T47D (cell line): ENCODE measurements around the gene CLOCK.
"Not testable (repeated sequence)": the region's sequence is repeated elsewhere in the genome, so short reads cannot be mapped to it uniquely, and the experiment has no call there.

Source experiments
- DNase-seq, 2 experiments: peaks; one replicate each; pipeline versions ENCODE4 v3.0.0 to v3.0.0-alpha.2; 2011 to 2012; ENCODE audit warnings: low read depth in 1 of 2, low spot score in 1 of 2
- JUND ChIP-seq: IDR thresholded peaks from 2 replicates; pipeline ENCODE4 v1.6.1; 2012; ENCODE audit warnings: low read depth
- in situ Hi-C: cut with HindIII; loops from 2 replicates; pipeline ENCODE4 v1.10.0; 2016; ENCODE audit warnings: low sequenced_read_pairs, low pct_unique_long_range_greater_than_20kb

Gene CLOCK, protein sequence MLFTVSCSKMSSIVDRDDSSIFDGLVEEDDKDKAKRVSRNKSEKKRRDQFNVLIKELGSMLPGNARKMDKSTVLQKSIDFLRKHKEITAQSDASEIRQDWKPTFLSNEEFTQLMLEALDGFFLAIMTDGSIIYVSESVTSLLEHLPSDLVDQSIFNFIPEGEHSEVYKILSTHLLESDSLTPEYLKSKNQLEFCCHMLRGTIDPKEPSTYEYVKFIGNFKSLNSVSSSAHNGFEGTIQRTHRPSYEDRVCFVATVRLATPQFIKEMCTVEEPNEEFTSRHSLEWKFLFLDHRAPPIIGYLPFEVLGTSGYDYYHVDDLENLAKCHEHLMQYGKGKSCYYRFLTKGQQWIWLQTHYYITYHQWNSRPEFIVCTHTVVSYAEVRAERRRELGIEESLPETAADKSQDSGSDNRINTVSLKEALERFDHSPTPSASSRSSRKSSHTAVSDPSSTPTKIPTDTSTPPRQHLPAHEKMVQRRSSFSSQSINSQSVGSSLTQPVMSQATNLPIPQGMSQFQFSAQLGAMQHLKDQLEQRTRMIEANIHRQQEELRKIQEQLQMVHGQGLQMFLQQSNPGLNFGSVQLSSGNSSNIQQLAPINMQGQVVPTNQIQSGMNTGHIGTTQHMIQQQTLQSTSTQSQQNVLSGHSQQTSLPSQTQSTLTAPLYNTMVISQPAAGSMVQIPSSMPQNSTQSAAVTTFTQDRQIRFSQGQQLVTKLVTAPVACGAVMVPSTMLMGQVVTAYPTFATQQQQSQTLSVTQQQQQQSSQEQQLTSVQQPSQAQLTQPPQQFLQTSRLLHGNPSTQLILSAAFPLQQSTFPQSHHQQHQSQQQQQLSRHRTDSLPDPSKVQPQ

DNA sequence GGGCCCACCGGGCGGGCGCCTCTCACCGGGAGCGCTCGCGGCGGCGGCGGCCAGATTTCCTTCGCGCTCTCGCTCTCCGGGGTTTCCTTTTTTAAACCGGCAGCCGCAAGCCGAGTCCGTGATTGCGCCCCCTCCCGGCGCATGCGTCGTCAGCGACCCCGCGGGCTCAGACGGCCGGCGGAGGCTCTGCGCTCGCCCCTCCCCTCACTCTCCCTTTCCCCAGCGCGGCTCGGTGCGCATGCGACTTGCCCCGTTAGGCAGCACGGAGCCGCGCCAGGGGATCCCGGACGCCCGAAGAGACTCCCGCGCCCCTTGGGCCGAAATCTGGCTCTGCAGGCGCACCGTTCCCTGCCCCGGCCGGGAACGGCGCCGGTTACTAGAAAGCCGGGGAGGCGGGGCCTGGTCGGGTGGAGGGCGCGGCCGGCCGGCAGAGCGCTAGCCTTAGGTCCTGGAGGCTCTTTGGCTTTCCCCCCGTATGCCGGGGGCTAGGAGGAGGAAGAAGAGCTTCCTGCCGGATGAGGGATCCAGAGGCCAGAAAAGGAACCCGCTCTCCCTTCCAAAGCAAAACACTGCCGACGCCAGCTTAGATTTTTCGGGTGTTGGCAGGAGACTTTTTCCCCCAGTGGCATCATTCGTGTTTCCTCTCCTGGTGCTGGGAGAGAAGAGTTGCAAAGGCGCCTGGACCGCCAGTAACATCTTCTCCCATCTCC lies at the start of gene CLOCK:
Gene CLOCK, minus strand, starts transcription at position 154 of the 710 bp plus-strand sequence. CDS start 64,124 bp downstream, outside the sequence.
- peak; percentile 62 to 81 for DNase-seq
- in situ Hi-C loops = no loop called here

DNA sequence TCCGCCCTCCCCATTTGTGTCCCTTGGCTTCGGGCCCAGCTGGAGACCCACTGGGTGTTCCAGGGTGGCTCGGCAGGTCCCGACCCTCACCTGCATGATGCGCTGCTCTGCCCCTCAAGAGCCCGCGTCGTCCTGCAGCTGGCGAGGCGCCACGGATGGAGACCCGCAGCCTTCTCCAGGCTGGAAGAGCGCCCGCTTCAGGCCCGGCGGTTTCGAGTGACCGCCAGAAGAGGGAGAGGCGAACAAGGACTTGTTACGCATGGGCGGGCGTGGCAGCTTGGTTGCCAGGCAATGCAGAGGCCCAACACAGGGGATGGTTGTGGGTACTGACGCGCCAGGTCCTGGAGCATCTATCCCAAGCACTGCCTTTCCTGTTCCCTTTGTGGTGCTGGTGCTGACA lies 45.3 kb upstream of the CLOCK start, which contains the start of gene PDCL2:
Gene PDCL2, minus strand, starts transcription at position 232 of the 400 bp plus-strand sequence. Its CDS starts 136 bp downstream, at position 96.
- in situ Hi-C loops = no loop called here
- no peak for DNase-seq
- no peak for TF ChIP-seq JUND

More for the DNA sequence above, at the start of gene CLOCK:
- TF ChIP-seq JUND = no peak

GRCh38 chr4:55588160-55588559 lies 41.5 kb upstream of the CLOCK start:
- in situ Hi-C loops = no loop called here
- no peak for TF ChIP-seq JUND
- no peak for DNase-seq

GRCh38 chr4:55582773-55583172 lies 36.1 kb upstream of the CLOCK start:
- in situ Hi-C loops, DNase-seq: not testable (repeated sequence)

GRCh38 chr4:55578341-55579010 lies 31.8 kb upstream of the CLOCK start:
- in situ Hi-C loops = no loop called here
- DNase-seq = no peak
- no peak for TF ChIP-seq JUND

- in situ Hi-C loops = no loop called here
- no peak for DNase-seq
- no peak for TF ChIP-seq JUND
Measured at GRCh38 chr4:55575513-55575912, 28.8 kb upstream of the CLOCK start.

DNA sequence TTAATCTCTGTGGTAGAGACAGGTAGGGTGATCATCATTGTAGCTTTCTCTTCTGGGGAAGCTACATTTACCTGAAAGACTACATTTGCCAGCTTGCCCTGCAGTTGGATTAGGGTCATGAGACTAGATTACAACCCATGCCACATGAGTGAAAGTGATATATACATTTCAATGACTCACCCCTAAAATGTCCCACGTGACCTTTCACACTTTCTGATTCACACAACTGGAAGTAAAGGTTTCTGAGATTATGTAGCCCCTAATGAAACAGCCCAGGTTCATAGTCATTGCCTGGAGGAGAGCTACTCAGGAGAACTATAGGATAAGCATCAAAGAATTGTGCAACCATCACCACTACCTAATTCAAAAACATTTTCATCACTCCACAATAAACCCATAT lies 27.5 kb upstream of the CLOCK start:
- in situ Hi-C loops = no loop called here
- DNase-seq = no peak
- TF ChIP-seq JUND = no peak

DNA sequence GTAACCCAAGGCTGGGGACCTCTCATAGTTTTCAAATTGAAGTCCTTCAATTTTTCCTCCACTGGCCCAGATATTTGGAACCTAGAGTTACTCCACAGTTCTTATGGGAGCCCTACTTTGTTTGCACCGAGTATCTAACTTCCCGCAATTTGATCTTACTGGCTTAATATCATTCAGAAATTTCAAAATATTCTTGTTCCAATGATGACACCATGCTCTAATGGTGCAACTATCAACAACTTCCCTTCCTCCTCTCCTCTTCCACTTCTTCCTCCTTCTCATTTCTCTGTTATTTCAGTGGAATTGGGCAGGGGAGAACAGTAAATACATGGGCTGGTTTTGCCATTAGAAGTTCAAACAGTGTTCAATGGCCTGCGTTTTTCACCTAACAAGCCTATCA lies 25.1 kb upstream of the CLOCK start:
- DNase-seq = no peak
- in situ Hi-C loops = no loop called here
- no peak for TF ChIP-seq JUND

DNA sequence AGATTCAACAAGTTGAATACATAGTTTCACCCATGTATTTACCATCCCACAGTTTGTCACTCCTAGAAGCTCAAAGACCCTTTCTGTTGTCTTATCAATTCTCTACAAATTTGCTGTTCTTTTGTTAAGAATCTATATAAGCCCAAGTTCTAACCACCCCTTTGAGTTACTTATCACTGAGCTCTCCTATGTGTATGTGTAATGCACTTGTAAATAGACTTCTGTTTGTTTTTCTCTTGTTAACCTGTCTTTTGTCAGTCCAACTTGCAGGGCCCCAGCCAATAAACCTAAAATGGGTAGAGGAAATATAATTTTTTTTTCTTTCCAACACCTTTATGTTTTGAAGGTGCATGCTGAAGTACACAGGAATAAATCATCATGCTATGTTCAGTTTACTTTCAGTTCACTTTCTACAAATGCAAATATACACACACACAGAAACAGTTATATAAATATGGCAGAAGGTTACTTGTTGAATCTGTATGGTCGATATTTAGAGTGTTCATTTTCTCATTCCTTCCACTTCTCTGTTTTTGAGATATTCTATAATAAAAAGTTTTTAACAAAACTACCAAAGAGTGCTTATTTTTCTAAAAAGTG lies 22.3 kb upstream of the CLOCK start:
- DNase-seq = no peak
- in situ Hi-C loops = no loop called here
- TF ChIP-seq JUND = no peak

DNA sequence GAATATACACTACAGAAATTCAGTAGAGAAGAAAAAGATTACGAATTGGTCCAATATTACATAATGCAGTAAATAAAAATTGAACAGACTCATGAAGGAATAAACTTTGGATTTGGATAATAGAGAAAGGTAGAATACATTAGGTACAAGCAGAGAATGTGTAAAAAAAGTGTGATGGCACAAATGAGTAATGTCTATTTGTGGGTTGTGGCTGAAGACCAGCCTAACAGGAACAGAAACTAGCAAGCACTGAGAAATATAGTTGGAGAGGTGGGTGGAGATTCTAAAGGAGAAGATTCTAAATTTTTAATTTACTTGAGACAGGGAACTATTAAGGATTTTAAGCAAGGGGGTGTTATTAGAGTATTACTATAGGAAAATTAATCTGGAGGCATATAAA lies 15.2 kb upstream of the CLOCK start:
- in situ Hi-C loops = no loop called here
- no peak for TF ChIP-seq JUND
- no peak for DNase-seq

GRCh38 chr4:55560096-55560495 lies 13.4 kb upstream of the CLOCK start:
- DNase-seq = no peak
- no peak for TF ChIP-seq JUND
- in situ Hi-C loops = no loop called here
